ENCODE results near the gene EXOC3L1.

GRCh38 chr16:67227567-67227921 lies 37.6 kb upstream of the EXOC3L1 start:
- no peak for TF ChIP-seq CTCF (IDR thresholded peaks at IDR 0.05)
- TF ChIP-seq POLR2A (IDR thresholded peaks at IDR 0.05): no peak
